Measurements from ENCODE around the gene C19orf33.

C19orf33 gene

GRCh38 chr19:38316477-38317067, 12.5 kb downstream of the C19orf33 start:
- H3K4me3 ChIP-seq (ENCODE audit: low read depth, low read length), result peak overlapping the region; percentile 93
- DNase-seq (ENCODE audit: low read depth), result no peak

GRCh38 chr19:38317104-38317612, 13.1 kb downstream of the C19orf33 start:
- no peak for TF ChIP-seq CTCF (IDR thresholded peaks at IDR 0.05; ENCODE audit: control insufficient read depth, extremely low read depth, insufficient read depth)
- H3K4me3 ChIP-seq (ENCODE audit: low read depth, low read length), result no peak overlapping the region
- no peak for DNase-seq (ENCODE audit: low read depth)

More at GRCh38 chr19:38316477-38317067, 12.5 kb downstream of the C19orf33 start:
- TF ChIP-seq CTCF (IDR thresholded peaks at IDR 0.05; ENCODE audit: control insufficient read depth, extremely low read depth, insufficient read depth), result no peak

- TF ChIP-seq CTCF (IDR thresholded peaks at IDR 0.05; ENCODE audit: control insufficient read depth, extremely low read depth, insufficient read depth), result no peak
- DNase-seq (ENCODE audit: low read depth), result no peak
- no peak overlapping the region for H3K4me3 ChIP-seq (ENCODE audit: low read depth, low read length)
These were observed 14.6 kb downstream of the C19orf33 start for GRCh38 chr19:38318660-38319059.

- DNase-seq (ENCODE audit: low read depth), result no peak
- TF ChIP-seq CTCF (IDR thresholded peaks at IDR 0.05; ENCODE audit: control insufficient read depth, extremely low read depth, insufficient read depth), result no peak
- peak within 1 kb of the TSS; percentile 24 for H3K4me3 ChIP-seq (ENCODE audit: low read depth, low read length)
These were observed 15.6 kb downstream of the C19orf33 start, which contains the start of gene KCNK6 for GRCh38 chr19:38319421-38320258. KCNK6 (plus strand) TSS chr19:38319845; CDS start chr19:38319951, 106 bp downstream.

- no peak for TF ChIP-seq CTCF (IDR thresholded peaks at IDR 0.05; ENCODE audit: control insufficient read depth, extremely low read depth, insufficient read depth)
- no peak for DNase-seq (ENCODE audit: low read depth)
- no peak overlapping the region for H3K4me3 ChIP-seq (ENCODE audit: low read depth, low read length)
These were observed 16.9 kb downstream of the C19orf33 start for GRCh38 chr19:38320969-38321339.

GRCh38 chr19:38321646-38322196, 17.7 kb downstream of the C19orf33 start:
- no peak for DNase-seq (ENCODE audit: low read depth)
- TF ChIP-seq CTCF (IDR thresholded peaks at IDR 0.05; ENCODE audit: control insufficient read depth, extremely low read depth, insufficient read depth), result no peak
- no peak overlapping the region for H3K4me3 ChIP-seq (ENCODE audit: low read depth, low read length)
